HG03103 (cell line): ENCODE data around the gene SNX2.
A peak's percentile ranks its signal among the peaks of the same experiment; 100 is the strongest.

Source experiments
- ATAC-seq: cut with Tn5 transposase; IDR thresholded peaks from one replicate; pipeline ENCODE4 v1.9.1; 2021; ENCODE audit warnings: low read depth; ENCODE audit not compliant: unreplicated experiment

Gene SNX2

GRCh38 chr5:122770477-122770876 is 4.4 kb upstream of the SNX2 start:
- no peak for ATAC-seq

DNA sequence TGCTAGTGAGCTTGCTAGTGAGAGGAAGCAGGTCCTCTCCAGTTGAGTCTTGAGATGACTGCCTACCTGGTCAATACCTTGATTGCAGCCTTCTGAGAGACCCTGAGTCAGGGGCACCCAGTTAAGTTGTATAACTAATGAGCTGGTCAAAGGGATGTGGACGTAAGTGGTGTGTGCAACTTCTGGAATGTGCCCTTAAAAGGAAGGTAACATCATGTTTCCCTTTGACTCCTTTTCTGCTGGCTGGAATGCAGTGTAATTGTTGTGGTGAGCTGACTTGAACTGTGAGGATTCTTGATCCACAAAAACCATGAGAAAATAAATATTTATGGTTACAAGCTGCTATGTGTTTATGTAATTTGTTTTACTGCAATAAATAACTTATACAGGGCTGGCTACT is 2.4 kb upstream of the SNX2 start:
- no peak for ATAC-seq

GRCh38 chr5:122773619-122774018 is 1.3 kb upstream of the SNX2 start:
- ATAC-seq: no peak

DNA sequence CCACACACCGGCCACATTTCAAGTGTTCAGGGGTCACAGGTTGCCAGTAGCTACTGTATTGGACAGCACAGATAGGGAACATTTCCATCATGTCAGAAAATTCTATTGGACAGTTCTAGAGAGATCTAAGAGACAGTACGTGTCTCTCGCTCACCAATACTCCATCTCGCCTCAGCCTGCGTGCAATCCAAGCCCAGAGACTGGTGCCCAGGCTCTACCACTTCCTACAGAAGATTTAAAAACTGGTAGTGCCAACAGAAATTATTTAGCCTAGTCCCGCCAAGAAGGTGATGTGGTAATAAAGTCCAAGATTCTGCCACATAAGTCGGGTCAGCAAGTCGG is 390 bp upstream of the SNX2 start:
- ATAC-seq: peak; percentile 29

DNA sequence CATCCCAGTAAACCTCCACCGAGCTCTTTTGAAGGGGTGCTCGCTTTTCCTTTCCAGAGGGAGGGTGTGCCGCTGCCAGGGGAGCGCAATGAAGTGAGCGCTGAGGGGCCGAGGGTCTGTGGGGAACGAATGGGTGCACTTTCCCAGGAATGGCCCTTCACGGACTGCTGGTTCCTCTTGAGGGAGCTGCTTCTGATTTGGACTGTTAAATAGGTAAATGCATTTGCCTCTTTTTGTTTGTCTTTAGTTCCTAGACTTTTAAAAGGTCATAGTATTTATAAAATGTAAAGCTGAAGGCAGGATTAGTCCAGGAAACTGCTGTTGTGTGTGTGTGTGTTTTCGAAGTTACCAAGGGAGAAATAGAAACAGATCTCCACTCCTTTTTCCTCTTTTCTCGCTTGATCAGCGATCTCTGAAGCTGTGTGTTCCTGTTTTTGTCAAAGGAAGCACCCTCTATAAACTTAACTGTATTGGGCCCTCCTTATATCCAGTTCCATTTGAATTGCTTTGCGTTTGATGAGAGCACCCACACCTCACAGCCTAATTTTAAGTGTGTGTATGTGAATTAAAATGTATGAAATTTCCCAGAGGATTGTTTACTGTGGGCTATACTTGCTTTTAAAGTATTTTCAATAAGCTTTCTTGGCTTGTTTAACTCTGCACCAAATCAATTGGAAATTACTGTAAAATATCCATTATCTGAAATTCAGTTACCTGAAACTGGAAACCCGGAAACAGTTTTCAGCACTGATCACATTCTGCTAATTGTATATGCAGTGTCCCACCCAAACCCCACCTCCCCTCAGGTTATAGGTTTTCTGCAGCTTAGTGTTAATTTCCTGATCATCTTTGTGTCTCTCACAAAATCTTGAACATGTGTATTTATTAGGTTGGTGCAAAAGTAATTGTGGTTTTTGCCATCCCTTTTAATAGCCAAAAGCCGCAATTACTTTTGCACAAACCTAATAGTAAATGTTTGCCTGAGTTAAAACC is 966 bp downstream of the SNX2 start:
- ATAC-seq: no peak

DNA sequence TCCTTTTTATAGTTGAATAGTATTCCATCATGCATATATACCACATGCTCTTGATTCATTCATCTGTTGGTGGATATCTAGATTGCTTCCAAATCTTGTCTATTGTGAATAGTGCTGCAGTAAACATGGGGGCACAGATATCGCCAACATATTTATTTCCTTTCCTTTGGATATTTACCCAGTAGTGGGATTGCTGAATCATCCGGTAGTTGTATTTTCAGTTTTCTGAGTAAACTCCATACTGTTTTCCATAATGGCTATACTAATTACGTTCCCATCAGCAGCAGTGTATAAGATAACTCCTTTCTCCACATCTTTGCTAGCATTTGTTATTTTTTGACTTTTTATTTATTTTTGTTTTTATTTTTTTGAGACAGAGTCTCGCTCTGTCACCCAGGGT is 3.3 kb downstream of the SNX2 start:
- ATAC-seq: no peak

- no peak for ATAC-seq
Observed at GRCh38 chr5:122779451-122779850, 4.6 kb downstream of the SNX2 start.

DNA sequence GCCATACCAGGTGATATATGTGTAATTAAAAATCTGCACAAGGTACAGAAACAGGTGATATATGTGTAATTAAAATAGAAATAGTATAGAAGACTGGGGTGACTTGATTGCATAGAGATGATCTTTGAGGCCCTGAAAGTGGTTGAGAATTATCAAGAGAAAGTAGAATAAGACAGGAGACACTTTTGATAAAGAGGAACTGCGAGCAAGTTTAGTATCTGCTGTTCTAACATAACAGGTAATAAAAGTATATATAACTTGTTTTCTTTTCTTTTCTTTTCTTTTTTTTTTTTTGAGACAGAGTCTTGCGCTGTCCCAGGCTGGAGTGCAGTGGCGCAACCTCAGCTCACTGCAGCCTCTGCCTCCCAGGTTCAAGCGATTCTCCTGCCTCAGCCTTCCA is 5.4 kb downstream of the SNX2 start:
- ATAC-seq: no peak

- no peak for ATAC-seq
Observed at GRCh38 chr5:122781465-122781864, 6.6 kb downstream of the SNX2 start.

GRCh38 chr5:122785294-122785693 is 10.4 kb downstream of the SNX2 start:
- ATAC-seq: no peak

DNA sequence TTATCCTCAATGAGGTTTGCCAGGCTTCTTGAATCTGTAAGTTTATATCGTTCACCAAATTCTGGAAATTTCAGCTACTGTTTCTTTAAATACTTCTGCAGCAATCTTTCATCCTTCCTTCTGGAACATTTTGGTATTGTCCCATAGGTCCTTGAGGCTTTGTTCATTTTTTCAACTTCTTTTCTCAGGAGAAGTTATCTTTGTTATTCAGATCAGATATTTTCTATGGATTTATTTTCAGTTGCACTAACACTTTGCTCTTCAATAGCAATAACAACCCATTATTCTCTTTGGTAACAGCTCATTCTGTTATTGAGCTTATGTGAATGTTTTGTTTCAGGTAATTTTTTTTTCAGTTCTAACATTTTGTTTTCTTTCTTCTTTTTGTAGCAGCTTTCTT is 13.5 kb downstream of the SNX2 start:
- ATAC-seq: no peak

- ATAC-seq: no peak
Observed at GRCh38 chr5:122788996-122789395, 14.1 kb downstream of the SNX2 start.

DNA sequence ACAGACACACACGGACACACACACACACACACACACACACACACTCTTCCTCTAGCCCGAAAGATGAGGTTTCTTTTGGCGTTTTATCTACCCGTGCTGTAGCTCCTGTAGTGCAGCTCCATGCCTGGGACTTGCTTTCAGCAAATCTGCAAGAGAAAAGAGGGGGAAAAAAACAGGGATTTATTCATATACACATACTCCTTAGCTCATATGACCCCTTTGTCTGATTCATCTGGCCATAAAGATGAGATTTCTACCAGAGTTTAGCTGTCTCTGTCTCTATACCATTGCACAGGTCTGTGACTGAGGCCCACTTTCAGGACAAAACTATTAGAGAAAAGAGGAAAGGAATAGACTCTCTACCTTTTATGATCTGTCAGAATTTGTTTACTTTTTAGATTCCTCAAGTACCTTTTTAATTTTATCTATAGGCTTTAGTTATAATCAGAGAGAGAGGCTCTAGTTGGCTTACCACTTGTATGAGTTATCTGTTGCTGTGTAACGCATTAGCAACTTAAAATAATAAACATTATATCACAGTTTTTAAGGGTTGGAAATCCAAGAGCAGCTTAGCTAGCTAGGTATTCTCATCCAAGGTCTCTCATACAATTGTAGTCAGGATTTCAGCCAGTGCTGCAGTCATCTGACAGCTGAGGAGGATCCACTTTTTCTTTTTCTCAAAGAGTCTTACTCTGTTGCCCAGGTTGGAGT is 14.7 kb downstream of the SNX2 start:
- ATAC-seq: no peak

DNA sequence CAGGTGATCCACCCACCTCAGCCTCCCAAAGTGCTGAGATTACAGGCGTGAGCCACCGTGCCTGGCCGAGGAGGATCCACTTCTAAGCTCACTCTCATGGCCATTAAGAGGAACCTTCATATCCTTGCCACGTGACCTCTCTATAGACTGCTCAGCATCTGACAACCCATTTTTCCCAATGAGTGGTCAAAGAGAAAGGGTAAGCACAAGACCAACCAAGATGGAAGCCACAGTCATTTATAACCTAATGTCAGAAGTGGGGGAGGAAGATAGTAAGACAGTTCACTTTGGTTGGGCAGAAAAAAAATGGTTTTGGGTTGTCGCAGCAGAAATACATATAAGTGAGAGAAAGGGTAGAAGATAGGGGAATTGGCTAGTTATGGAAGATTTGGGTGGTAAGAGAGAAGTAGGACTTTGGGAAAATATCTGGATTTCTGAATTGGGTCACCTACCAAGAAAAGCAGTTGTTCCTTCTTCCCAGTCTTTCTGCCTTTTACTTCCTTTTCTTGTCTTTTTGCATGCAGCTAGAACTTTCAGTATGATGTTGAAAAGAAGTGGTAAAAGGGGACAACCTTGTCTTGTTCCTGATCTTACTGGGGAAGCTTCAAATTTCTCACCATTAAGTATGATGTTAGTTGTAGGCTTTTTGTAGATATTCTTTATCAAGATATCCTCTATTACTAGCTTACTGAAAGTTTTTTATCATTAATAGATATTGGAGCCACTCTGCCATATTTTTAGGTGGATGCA is 15.6 kb downstream of the SNX2 start:
- ATAC-seq: no peak

DNA sequence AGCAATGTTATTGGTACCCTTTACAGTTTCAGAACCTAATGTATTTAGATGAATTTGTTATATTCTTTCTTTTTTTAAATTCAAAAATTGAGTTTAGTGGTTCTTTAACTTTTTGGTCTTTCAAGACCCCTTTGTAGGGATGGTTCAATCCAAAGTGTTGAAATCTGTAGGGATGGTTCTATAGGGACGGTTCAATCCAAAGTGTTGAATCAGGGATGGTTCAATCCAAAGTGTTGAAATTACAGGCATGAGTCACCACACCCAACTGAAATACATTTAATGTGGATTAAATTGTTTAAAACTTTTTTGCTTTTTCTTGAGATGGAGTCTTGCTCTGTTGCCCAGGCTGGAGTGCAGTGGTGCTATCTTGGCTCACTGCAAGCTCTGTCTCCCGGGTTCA is 30.6 kb downstream of the SNX2 start:
- no peak for ATAC-seq

DNA sequence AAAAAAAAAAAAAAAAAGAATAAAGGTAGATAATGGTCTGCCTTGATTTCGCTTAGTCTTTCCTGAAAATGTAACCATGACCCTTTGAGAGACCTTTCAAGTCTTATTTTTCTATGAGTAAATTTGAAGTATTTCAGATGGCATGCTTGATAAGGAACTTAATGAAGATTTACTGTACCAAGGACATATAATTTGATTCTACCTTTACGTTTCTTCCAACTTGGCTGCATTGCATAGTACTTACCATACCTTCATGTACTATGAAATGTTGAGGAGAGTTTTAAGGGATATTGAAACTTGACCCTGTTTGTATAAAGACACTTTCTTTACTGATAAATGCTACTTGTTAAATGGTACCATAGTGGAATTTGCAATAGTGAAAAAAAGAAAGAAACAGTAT is 35.5 kb downstream of the SNX2 start:
- ATAC-seq: no peak

- no peak for ATAC-seq
Observed at GRCh38 chr5:122815218-122815767, 40.4 kb downstream of the SNX2 start.

DNA sequence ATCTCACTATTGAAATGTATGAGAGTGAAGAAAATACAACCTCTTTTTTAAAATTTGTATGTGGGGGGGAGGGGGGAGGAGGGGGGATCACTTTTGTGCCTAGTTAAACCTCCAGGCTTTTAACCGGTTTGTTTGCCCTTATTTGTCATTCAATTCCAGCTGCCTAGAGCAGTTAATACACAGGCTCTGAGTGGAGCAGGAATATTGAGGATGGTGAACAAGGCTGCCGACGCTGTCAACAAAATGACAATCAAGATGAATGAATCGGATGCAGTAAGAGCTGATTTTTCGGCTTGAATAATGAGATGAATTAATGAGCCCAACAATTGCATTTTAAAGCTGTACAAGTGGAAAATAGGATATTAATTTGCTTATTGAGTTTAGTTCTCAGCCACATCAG is 41.9 kb downstream of the SNX2 start:
- no peak for ATAC-seq

GRCh38 chr5:122831984-122832383 is 57.1 kb downstream of the SNX2 start:
- ATAC-seq: no peak

GRCh38 chr5:122835681-122836080 is 60.8 kb downstream of the SNX2 start:
- no peak for ATAC-seq

DNA sequence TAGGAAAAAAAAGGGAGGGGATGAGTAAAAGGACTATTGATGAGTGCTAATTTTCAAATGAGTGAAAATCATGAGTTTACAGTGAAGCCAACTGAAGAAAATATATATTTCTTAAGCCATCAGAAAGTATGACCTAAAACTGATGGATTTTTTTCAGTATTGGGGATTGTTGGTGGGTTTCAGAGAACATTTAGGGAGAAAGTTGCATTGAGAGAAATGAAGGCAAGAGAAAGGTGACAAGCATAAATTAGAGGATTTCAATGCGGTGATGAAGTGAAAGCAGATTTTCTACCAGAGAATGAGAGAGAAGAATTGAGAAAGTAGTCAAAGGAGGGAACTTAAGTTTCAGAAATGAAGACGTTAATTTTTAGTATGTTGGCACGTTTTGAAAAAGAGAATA is 62.1 kb downstream of the SNX2 start:
- ATAC-seq: no peak
